T-helper 2 cell (primary cell): Measurements from ENCODE around the gene ZNF396.
A peak's percentile ranks its signal among the peaks of the same experiment; 100 is the strongest.

Experiments used
- DNase-seq, 5 experiments: peaks; one replicate each; pipeline versions ENCODE4 v3.0.0 to v3.0.0-alpha.2; 2012 to 2022
- total RNA-seq, 2 donors: gene quantifications; one replicate each; lab custom pipeline; 2026; lab: John Stamatoyannopoulos, UW

ZNF396 gene
- total RNA-seq: 0.40 to 0.62 reads per million in 2 donors

DNA sequence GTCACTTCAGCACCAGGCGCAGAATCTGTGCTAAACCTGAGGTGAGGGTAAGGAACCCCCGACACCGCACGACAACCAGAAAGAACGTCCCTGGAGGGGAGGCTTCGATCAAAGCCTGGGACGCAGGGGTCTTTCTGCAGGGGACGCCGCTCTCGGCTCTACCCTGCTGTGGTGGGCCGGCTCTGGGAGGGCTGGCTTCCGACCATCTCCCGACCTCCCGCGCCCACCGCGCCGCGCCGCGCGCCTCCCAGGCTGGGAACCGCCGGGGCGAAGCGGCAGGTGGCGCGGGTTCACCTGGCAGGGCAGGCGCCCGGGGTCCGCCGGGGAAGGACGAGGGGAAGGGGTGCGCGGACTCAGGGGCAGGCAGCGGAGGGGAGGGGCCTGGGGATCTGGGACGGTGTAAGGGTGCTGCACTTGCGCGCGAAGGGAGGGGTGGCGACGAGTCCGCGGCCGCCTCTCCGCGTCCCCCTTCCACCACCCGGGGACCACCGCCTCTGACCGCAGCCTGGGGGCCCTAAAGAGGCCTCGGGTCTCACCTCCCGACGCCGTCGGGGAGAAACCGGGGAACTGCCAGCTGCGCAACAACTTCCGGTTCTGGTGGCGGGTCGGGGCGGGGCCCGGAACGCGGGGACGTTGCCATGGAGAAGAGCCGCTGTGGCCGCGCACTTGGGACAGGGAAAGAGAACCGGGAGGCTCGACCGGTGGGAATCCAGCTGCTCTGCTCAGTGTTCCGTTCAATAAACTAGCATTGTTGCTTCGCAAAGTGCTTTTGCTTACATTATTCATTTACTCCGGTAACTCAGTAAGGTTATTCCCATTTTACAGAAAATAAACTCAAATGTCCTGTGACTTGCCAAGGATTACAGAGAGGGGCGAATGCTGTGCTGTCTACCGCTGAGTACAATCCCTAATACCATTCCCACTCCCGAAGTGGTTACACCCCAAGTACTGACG lies at the start of gene ZNF396:
Gene ZNF396, minus strand, starts transcription at position 596 of the 954 bp plus-strand sequence. CDS start 3,045 bp downstream, outside the sequence.
- peak; percentile 24 to 66 (median 52) for DNase-seq

DNA sequence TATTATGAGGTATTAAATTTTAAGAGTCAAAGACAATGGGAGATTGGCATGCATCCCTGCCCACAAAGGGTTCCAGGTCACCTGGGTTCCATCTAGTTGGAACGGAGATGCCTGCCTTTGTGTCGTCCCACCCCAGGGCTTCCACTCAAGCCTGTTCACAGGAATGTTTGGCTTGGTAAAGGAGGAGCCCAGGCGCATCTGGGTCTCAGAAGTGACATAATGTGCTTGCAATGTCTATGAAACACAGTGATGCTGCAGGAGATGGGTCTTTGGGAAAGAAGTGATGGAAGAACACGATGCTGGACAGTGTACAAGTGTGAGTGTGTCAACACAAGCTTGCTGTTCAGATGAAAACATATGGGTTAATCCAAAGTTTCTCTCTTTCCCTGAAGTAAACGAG lies 49.6 kb upstream of the ZNF396 start:
- no peak for DNase-seq

DNA sequence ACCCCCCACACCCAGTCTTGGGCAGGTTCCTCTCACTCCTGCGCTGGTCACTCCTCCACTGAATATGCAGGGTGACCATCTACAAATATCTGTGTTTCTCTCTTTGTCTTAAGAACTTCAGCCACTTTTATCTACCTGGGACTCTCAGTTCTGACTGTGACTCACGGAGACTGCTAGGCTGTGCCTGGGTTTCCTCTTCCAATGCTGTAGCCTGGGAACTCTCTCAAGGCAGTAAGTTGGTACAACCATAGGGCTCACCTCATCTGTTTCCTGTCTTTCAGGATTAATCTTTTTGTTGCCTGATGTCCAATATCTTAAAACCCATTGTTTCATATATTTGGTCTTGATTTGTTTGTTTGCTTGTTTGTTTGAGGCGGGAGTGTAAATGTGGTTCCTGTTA lies 47.2 kb upstream of the ZNF396 start:
- no peak for DNase-seq

DNA sequence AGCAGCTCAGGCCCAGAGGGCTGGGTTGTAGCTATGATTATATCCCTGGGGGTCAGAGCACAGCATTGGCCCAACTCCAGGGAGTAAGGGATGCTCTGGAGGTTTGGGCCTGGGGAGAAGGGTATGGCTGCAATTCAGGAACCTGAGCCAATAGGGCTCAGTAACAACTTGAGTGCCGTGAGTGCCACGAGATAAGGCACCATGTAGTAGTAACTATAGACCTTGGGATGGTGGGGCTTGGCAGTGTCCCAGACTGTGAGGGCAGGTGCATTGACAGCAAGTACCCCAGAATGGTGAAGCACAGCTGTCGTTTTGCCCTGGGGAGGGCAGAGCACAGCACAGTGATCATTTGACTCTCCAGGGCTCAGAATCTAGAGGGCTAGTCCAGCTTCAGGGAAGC lies 45.1 kb upstream of the ZNF396 start:
- no peak for DNase-seq

DNA sequence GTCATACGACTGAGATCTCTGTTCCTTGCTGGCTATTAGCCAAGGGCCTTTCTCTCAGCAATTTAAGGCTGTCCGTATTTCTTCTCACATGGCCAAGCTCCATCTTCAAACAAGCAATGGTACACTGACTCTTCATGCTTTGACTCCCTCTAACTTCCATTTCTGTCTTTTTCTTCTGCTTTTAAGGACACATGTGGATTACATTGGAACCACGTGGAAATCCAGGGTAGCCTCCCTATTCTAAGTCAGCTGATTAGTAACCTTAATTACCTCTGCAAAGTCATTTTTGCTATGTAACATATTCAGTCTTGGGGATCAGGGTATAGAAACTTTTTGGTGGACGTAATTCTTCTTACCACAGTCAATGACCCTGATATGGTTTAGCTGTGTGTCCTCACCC lies 41.5 kb upstream of the ZNF396 start:
- no peak for DNase-seq

DNA sequence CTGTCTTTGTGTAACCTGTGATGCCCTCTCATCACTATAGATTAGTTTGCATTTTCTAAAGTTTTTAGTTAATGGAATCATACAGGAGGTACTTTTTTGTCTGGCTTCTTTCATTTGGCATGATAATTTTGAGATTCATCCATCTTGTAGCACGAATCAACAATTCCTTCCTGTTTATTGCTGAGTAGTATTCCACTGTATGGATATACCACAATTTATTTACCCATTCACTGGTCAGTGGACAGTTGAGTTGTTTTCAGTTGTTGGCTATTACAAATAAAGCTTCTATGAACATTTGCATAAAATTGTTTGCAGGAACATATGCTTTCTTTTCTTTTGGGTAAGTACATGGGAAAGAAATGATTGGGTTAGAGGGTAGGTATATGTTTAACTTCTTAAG lies 40.1 kb upstream of the ZNF396 start:
- no peak for DNase-seq

DNA sequence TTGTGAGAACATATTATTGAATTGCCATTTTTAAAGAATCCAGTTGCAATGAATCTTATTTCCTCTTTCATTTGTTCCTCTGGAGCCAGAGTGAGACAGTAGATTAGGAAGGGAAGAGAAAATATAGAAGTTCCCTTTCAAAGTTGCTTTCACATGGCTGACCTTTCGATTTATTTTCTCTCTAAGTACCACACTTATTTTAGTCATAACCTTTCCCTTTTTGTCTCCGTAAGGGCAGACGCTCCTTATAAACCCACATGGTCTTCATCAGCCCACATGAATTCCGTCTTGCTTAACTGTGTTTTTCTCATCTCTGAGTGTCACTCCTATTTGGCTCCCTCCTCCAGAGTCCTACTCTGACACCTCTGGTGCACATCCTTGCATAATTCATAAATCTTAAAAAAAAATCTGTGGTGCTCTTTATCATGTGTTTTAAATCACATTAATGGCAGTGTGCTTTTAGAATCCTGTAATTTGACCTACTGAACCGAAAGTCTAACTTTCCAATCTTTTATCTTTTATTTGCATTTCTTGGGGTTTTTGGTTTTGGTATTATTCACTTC lies 38.5 kb upstream of the ZNF396 start:
- DNase-seq: no peak

DNA sequence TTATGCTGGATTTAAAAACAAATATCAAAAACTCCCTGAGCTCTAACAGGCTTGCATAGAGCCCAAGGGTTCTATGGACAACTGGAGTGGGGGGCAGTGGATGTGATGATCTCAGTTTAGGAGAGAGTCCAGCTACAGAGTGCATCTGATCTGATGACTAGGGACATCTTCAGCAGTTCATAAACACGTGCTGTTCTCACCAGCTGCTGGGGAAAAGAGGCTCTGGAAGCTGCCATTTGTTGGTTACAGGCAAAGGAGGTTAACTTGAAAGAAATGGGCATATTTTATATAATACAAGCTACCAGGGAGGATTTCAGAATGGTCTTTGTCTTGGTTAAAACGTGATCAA lies 36.0 kb upstream of the ZNF396 start:
- DNase-seq: no peak

DNA sequence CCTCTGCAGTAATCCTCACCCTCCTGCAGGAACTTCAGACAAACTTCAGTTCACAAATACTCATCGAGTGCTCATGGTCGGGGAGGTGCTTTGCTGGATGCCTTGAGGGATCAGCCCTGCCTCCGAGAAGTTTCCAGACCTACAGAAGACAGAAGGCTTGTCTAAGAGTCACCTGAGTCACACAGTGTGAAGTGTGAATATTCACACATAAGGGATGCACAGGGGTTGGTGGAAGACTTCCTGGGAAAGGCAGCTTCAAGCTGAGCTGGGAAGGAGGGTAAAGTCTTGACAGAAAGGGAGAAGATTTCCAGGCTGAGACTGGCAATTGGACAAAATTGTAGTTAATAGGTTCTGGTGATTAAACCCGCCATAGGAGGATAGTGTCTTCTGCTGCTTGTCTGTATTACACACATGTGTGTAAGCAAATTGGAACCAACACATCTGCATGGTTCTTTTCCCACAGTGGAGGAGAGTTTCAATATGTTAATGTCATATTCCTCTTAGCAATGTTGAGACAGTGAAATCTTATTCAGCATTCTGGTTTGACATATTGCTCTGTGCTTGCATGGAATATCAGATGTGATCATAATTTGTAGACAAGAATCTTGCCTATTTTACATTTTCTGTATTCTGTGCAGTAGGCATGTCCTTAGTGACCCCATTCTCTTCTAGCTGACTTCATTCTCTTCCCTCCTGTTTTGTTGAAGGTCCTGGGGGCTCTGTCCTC lies 34.7 kb upstream of the ZNF396 start:
- no peak for DNase-seq

DNA sequence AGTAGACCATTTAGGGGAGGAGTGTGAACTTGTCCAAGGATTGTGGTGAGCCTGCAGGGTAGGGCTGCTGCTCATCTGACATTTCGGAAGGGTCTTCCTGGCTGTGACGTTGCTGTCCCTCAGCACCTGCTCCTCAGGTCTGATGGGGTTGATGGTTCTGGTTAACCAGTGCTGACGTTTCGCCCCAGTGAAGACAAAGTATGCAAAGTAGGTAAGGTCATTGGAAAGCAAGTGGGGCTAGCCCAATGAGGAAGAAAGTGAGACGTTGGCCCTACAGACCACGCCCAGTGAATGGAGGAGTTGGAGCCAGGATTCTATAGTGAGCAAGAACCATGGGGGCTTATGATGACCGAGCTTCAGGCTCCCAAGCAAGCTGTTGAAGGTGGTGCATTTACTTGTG lies 33.4 kb upstream of the ZNF396 start:
- no peak for DNase-seq

DNA sequence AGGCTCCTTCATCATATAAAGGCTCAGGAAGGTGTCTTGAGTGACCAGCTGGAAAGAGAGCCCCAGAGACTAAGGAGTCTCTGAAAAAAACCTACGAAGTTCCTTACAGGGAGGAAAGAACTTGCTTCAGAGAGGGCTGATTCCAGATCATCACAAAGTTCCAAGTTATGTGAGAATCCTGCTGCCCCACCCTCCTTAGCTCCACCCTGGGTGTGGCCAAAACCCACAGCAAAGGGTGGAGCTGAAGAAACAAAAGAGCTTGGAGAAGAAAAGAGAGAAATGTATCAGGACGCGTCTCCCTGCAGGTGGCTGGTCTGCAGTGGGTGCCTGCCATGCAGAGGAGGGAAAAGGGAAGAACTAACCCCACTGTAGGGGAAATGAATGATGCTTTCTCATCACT lies 32.8 kb upstream of the ZNF396 start:
- DNase-seq: no peak

DNA sequence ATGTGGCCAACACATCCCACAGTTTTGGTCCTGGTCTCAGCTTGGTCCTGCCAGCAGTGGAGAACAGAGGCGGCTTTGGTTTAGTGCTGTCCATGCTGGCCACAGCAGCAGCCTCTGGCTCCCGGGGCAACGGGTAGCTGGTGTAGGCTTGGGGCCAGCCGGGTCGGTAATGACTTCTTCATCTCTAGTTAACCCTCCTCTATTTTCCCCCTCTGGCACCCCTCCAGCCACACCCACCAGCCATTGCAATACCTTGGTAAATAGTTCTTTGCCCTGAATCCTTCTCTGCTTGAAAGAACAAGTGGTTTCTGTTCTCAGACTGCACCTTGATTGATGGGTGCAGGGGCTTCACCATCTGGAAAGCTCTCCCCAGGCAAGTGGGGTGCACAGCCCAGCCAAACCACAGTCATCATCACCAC lies 31.7 kb upstream of the ZNF396 start:
- no peak for DNase-seq

DNA sequence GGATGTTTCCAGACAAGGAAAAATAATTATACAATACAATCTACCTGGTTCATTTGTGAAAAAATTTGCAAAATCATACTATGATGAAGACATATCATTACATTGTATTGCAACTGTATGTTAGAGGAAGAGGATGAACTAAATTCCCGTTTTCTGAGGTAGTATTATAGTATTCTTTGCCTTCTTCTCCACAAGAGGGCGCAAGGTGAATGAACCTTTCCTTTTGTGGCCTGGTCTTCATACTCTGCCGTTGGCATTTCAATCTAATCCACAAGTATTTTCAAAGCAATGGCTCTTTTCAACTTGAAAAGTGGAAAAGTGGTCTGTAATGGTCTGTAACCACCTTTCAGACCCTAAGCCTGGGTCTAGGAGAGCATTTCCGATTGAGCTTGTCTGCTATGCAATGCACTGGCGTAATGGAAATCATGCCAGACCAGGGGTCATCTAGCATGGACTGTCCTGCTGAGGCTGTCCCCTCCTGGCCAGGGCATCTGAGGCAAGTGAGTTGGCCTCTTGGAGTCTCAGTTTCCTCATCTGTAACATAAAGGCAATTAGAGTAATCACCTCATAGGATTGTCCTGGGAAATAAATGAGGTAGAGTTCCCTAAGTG lies 30.8 kb upstream of the ZNF396 start:
- DNase-seq: peak in 2 of 5 experiments; percentile 24 to 61

DNA sequence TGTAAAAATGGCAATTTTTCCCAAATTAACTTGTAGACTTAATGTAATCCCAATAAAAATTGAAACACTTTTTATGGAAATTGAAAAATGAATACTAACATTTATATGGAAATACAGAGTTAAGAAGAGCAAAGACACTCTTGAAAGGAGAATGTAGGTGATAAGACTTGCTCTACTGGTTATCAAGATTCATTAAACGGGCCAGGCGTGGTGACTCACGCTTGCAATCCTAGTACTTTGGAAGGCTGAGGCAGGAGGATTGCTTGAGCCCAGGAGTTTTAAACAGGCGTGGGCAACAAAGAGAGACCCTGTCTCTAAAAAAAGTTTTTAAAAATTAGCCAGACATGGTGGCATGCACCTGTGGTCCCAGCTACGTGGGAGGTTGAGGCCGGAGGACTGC lies 29.5 kb upstream of the ZNF396 start:
- no peak for DNase-seq

DNA sequence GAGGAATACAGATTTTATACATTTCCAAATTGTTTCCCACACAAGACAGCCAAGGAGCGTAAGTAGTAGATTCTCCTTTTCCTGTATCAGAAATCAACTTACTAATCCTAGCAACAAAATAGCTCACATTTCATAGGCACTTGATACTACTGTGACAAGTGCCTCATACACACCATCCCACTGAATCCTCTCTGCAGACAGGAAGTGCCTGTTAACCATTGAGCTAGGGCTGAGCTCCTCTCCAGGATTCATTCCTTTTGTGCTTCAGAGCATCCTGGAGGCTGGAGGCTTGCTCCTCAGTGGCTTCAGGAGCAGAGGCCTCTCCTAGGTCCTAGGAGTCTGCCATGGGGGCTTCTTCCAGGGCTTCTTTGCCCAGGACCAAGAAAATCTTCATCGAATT lies 20.8 kb upstream of the ZNF396 start:
- no peak for DNase-seq

DNA sequence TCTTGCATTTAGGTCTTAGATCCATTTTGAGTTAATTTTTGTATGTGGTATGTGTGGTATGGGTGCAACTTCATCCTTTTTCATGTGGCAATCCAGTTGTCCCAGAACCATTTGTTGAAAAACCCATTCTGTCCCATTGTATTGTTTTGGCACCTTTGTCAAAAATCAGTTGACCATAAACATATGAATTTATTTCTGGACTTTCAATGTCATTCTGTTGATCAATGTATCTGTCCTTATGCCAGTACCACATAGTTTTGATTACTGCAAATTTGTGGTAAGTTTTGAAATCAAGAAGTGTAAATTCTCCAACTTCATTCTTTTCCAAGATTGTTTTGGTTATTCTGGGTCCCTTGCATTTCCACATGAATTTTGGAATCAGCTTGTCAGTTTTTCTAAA lies 16.6 kb upstream of the ZNF396 start:
- no peak for DNase-seq

DNA sequence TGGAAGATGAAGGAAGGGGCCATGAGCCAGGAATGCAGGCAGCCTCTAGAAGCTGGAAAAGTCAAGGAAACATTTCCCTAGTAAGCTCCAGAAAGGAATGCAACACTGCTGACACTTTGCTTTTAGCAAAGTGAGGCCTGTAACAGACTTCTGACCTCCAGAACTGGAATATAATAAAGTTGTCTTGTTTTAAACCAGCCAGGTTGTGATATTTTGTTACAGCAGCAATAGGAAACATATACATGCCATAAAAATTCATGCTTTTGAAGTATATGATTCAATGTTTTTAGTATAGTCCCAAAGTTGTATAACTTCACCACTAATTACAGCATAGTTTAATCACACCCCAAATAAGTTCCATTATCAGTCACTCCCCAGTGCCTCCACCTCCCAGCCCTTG lies 15.2 kb upstream of the ZNF396 start:
- DNase-seq: no peak

DNA sequence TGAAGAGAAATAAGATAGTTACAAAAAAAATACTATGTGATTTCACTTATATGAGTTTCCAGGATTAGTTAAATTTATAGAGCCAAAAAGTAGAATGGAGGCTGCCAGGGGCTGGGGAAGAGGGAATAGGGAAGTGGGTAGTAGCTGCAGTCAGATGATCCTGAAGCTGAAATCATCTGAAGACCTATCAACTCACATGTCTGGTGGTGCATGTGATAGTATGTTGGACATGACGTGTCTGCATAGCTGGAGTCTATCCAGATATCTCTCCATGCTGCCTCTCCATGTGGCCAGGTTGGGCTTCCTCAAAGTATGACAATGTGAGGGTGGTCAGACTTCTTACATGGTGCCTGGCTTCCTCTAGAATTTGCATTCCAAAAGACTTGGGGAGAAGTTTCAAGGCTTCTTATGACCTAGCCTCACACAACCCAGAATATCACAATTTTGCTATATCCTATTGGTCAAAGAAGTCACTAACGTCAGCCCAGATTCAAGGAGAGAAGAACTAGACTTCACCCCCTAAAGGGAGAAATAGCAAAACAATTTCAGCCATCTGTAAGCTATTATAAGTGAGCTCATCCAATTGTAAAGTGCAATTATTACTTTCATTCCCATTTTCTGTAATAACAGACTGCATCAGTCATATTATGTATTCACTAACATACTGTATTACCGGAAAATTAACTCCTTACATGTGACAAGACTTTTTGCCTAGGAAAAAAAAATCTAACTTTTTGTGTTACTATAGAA lies 14.0 kb upstream of the ZNF396 start:
- no peak for DNase-seq

DNA sequence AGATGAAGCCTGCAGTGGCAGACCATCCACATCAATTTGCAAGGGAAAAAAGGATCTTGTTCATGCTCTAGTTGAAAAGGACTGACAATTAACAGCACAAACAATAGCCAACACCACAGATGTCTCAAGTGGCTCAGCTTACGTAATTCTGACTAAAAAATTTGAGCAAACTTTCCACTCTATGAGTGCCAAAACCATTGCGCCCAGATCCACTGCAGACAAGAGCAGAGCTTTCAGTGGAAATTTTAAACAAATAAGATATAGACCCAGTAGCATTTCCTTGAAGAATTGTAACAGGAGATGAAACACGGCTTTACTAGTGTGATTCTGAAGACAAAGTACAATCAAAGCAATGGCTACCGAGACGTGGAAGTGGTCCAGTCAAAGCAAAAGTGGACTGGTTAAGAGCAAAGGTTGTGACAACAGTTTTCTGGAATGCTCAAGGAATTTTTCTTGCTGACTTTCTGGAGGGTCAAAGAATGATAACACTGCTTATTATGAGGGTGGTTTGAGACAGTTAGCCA lies 12.0 kb upstream of the ZNF396 start:
- no peak for DNase-seq

DNA sequence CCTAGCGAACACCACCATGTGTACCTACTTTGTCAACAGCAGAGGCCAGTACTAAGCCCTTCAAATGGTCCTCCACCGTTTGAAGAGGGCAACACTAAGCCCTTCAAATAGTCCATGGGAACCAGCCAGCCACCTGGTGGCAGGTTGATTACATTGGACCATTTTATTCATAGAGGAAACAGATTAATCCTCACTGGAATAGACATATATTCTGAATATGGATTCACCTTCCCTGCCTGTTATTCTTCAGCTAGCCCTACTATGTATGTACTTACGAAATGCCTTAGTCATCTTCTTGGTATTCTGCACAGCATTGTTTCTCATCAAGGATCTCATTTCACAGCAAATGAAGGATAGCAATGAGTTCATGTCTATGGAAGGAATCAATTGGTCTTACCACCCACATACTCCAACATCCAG lies 10.0 kb upstream of the ZNF396 start:
- no peak for DNase-seq

DNA sequence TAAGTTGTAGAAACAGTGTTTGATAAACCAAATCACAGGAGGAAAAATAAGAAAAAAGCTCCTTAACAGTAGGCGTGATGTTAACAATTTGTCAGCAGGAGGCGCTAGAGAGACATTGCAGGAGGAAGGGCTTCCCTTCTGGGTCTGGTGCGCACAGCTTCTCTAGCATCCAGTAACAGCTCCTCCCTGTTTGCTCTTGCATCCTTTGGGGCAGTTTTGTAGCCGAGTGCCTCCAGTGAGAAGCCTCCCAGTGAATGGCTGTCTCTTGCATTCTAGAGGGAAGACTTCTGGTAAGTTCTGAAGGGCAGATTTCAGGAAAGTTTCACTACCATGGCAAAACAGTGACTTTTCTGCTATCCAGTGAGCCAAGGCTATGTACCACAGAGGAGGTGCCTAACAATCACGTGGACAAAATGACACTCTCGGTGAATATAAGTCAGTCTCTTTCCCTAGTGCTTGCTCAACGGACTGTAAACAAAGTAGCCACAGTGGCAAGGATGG lies 9.5 kb upstream of the ZNF396 start:
- DNase-seq: peak in 4 of 5 experiments; percentile 19 to 78 (median 46)

DNA sequence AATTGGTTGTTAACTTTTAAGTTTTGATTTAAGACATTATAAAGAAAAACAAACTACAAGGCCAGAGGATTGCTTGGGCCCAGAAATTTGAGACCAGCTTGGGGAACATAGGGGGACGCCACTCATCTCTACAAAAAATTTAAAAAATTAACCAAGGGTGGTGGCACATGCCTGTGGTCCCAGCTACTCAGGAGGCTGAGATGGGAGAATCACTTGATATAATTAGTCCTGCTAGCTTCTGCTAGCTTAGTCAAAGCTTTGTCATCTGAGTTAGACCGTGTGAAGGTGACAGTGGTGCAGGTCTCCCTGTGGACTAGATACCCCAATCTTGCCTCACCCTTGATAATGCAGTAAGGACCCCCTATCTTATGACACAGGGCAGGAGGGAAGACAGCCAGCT lies 6.0 kb upstream of the ZNF396 start:
- no peak for DNase-seq
